HepG2 (cell line): ENCODE results near the gene STK11. TPM values are rescaled to one million over a fixed set of nuclear protein-coding genes. Genes with fewer than 3 reads are reported as not detected.

Experiments
- AHR ChIP-seq: IDR thresholded peaks from 2 replicates; pipeline ENCODE4 v1.6.1; 2018; ENCODE audit warnings: missing genetic modification reagents, missing compliant biosample characterization
- DR1 ChIP-seq: sonication (generic); formaldehyde crosslinking; IDR thresholded peaks from 2 replicates; pipeline ENCODE4 v1.8.0; 2021; ENCODE audit warnings: mild to moderate bottlenecking, missing genetic modification reagents, inconsistent platforms
- MAFG ChIP-seq: sonication (generic); formaldehyde crosslinking; IDR thresholded peaks from 2 replicates; pipeline ENCODE4 v1.5.1; 2020; ENCODE audit warnings: mild to moderate bottlenecking, missing genetic modification reagents
- NKX3-1 ChIP-seq: sonication (generic); formaldehyde crosslinking; IDR thresholded peaks from 2 replicates; pipeline ENCODE4 v1.5.0; 2020; ENCODE audit warnings: missing genetic modification reagents
- NPAS2 ChIP-seq: sonication (generic); formaldehyde crosslinking; IDR thresholded peaks from 2 replicates; pipeline ENCODE4 v1.8.0; 2022; ENCODE audit warnings: mild to moderate bottlenecking, missing genetic modification reagents, borderline replicate concordance
- NR2F6 ChIP-seq, 2 experiments: IDR thresholded peaks; 2 replicates each; pipeline ENCODE4 v1.6.1; 2016; ENCODE audit warnings: antibody characterized with exemption in 1 of 2, mild to moderate bottlenecking in 1 of 2
- PCBP1 ChIP-seq: fragments of 200-400 bp; formaldehyde crosslinking; IDR thresholded peaks from 2 replicates; pipeline ENCODE4 v1.6.1; 2017; ENCODE audit warnings: mild to moderate bottlenecking, low read depth, low read length, borderline replicate concordance
- SNAPC2 ChIP-seq: sonication (generic); formaldehyde crosslinking; IDR thresholded peaks from 2 replicates; pipeline ENCODE4 v1.8.1; 2022; ENCODE audit warnings: mild to moderate bottlenecking, missing genetic modification reagents
- TEAD3 ChIP-seq: optimal IDR thresholded peaks from 2 replicates; pipeline ENCODE3; 2016; ENCODE audit warnings: borderline replicate concordance
- ZBTB3 ChIP-seq: sonication (generic); formaldehyde crosslinking; IDR thresholded peaks from 2 replicates; pipeline ENCODE4 v1.4.0; 2020; ENCODE audit warnings: low read depth, mild to moderate bottlenecking, moderate library complexity, missing genetic modification reagents, borderline replicate concordance
- ZMAT5 ChIP-seq: sonication (generic); formaldehyde crosslinking; IDR thresholded peaks from 2 replicates; pipeline ENCODE4 v1.5.0; 2020; ENCODE audit warnings: mild to moderate bottlenecking, low read depth, missing genetic modification reagents, borderline replicate concordance
- ZNF501 ChIP-seq: sonication (generic); formaldehyde crosslinking; IDR thresholded peaks from 2 replicates; pipeline ENCODE4 v1.5.1; 2020; ENCODE audit warnings: mild to moderate bottlenecking, moderate library complexity, missing genetic modification reagents
- ZNF660 ChIP-seq: sonication (generic); formaldehyde crosslinking; IDR thresholded peaks from 2 replicates; pipeline ENCODE4 v1.5.1; 2020; ENCODE audit warnings: mild to moderate bottlenecking, low read depth, missing genetic modification reagents, borderline replicate concordance
- ZNF775 ChIP-seq: sonication (generic); formaldehyde crosslinking; IDR thresholded peaks from 2 replicates; pipeline ENCODE4 v1.4.0; 2020; ENCODE audit warnings: missing genetic modification reagents, mild to moderate bottlenecking, moderate library complexity, borderline replicate concordance
- ZNF83 ChIP-seq: sonication (generic); formaldehyde crosslinking; IDR thresholded peaks from 2 replicates; pipeline ENCODE4 v1.4.0; 2020; ENCODE audit warnings: missing genetic modification reagents, mild to moderate bottlenecking, borderline replicate concordance
- ZSCAN12 ChIP-seq: sonication (generic); formaldehyde crosslinking; IDR thresholded peaks from 2 replicates; pipeline ENCODE4 v1.9.0; 2021; ENCODE audit warnings: mild to moderate bottlenecking, missing genetic modification reagents
- polyA plus RNA-seq, 8 experiments: library from polyadenylated mRNA; depleted of rRNA in 3 of 8; stranded (reverse) in 7 of 8; unstranded in 1 of 8; fragments of >200 nt; fragmentation: Illumina TruSeq in 4 of 8; extraction: Trizol in 4 of 8; gene quantifications; 2 replicates each; pipeline versions ENCODE4 v1.2.1 to v1.2.3, GENCODE V29; 2011 to 2016; ENCODE audit warnings: low read depth in 4 of 8, missing spikeins in 1 of 8, mixed read lengths in 1 of 8; ENCODE audit not compliant: insufficient read depth in 1 of 8
- total RNA-seq, 5 experiments: library from RNA; depleted of rRNA; stranded (reverse); fragments of >200 nt; fragmentation: Illumina TruSeq; extraction: Trizol; gene quantifications; 2 replicates each; pipeline ENCODE4 v1.2.3, GENCODE V29; 2016; ENCODE audit warnings: low read depth in 1 of 5
- TF ChIP-seq, protein P1 (sequence below): sonication (generic); formaldehyde crosslinking; IDR thresholded peaks from 2 replicates; pipeline ENCODE4 v1.4.0; 2020; ENCODE audit warnings: missing genetic modification reagents
- TF ChIP-seq, protein P2 (sequence below): sonication (generic); formaldehyde crosslinking; IDR thresholded peaks from 2 replicates; pipeline ENCODE4 v1.4.0; 2020; ENCODE audit warnings: mild to moderate bottlenecking, missing genetic modification reagents
- TF ChIP-seq, protein P3 (sequence below): sonication (generic); formaldehyde crosslinking; IDR thresholded peaks from 2 replicates; pipeline ENCODE4 v1.8.0; 2022; ENCODE audit warnings: mild to moderate bottlenecking, missing genetic modification reagents; ENCODE audit not compliant: insufficient replicate concordance
- TF ChIP-seq, protein P4 (sequence below): sonication (generic); formaldehyde crosslinking; IDR thresholded peaks from 2 replicates; pipeline ENCODE4 v1.4.0; 2020; ENCODE audit warnings: missing genetic modification reagents

STK11 gene
- total and polyA plus RNA-seq, 2 of the 13 experiments (the other 11 are each of a cell fraction or from before 2014, with no cell fraction given) = 27.5 to 43.6 TPM

DNA sequence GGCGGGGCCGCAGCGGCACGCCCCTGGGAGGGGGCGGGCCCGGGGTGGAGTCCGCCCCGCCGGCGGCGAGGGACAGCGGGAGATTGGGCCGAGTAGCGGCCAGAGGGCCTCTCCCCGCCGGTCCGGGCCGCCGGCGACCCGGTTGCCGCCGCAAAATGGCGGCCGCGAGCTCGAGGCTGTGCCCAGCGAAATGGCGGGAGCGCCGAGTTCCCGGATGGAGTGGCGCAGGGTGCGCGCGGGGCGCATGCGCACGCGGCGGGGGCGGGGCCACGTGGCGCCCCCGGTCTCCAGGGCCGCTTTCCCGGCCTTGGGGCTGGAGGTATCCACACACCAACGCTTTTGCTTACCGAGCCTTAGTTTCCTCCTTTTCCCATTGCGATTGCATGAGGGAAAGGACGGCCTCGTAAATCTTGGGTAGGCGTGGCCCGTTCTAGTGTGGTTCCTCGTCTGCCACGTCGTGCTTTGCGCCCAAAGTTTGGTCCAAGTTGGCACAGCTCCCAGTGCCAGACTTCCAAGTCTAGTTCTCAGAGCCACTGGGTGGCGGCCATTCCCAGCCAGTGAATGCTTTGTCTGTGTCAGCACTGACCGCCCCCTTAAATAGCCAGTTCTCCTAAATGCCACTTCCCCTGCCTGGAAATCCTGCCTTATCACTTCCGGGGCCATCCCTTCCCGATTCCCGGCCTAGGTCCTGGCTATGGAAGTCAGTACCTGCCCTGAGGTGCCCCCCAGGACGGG is 64.1 kb downstream of the STK11 start (continued):
- TF ChIP-seq ZNF660 (CRISPR knock-in tag) = no peak
- no peak for TF ChIP-seq ZNF775
- 0 out of 2 replicates have a peak, but pooled peaks have one; percentile 26 for TF ChIP-seq DR1
- TF ChIP-seq AHR (CRISPR knock-in tag) = 0 out of 2 replicates have a peak, but pooled peaks have one; percentile 34
- TF ChIP-seq, protein P1, sequence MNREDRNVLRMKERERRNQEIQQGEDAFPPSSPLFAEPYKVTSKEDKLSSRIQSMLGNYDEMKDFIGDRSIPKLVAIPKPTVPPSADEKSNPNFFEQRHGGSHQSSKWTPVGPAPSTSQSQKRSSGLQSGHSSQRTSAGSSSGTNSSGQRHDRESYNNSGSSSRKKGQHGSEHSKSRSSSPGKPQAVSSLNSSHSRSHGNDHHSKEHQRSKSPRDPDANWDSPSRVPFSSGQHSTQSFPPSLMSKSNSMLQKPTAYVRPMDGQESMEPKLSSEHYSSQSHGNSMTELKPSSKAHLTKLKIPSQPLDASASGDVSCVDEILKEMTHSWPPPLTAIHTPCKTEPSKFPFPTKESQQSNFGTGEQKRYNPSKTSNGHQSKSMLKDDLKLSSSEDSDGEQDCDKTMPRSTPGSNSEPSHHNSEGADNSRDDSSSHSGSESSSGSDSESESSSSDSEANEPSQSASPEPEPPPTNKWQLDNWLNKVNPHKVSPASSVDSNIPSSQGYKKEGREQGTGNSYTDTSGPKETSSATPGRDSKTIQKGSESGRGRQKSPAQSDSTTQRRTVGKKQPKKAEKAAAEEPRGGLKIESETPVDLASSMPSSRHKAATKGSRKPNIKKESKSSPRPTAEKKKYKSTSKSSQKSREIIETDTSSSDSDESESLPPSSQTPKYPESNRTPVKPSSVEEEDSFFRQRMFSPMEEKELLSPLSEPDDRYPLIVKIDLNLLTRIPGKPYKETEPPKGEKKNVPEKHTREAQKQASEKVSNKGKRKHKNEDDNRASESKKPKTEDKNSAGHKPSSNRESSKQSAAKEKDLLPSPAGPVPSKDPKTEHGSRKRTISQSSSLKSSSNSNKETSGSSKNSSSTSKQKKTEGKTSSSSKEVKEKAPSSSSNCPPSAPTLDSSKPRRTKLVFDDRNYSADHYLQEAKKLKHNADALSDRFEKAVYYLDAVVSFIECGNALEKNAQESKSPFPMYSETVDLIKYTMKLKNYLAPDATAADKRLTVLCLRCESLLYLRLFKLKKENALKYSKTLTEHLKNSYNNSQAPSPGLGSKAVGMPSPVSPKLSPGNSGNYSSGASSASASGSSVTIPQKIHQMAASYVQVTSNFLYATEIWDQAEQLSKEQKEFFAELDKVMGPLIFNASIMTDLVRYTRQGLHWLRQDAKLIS (CRISPR knock-in tag) = no peak
- TF ChIP-seq, protein P2, sequence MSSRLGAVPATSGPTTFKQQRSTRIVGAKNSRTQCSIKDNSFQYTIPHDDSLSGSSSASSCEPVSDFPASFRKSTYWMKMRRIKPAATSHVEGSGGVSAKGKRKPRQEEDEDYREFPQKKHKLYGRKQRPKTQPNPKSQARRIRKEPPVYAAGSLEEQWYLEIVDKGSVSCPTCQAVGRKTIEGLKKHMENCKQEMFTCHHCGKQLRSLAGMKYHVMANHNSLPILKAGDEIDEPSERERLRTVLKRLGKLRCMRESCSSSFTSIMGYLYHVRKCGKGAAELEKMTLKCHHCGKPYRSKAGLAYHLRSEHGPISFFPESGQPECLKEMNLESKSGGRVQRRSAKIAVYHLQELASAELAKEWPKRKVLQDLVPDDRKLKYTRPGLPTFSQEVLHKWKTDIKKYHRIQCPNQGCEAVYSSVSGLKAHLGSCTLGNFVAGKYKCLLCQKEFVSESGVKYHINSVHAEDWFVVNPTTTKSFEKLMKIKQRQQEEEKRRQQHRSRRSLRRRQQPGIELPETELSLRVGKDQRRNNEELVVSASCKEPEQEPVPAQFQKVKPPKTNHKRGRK = peak; percentile 60; the same call in 1 of the 2 replicates
- no peak for TF ChIP-seq NKX3-1 (CRISPR knock-in tag)
- TF ChIP-seq SNAPC2 (CRISPR knock-in tag) = no peak
- TF ChIP-seq ZSCAN12 (CRISPR knock-in tag) = no peak; the same call in 1 of the 2 replicates
- TF ChIP-seq, protein P3, sequence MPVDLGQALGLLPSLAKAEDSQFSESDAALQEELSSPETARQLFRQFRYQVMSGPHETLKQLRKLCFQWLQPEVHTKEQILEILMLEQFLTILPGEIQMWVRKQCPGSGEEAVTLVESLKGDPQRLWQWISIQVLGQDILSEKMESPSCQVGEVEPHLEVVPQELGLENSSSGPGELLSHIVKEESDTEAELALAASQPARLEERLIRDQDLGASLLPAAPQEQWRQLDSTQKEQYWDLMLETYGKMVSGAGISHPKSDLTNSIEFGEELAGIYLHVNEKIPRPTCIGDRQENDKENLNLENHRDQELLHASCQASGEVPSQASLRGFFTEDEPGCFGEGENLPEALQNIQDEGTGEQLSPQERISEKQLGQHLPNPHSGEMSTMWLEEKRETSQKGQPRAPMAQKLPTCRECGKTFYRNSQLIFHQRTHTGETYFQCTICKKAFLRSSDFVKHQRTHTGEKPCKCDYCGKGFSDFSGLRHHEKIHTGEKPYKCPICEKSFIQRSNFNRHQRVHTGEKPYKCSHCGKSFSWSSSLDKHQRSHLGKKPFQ (CRISPR knock-in tag) = no peak
- TF ChIP-seq ZNF83 (CRISPR knock-in tag) = no peak
- TF ChIP-seq NR2F6 (IDR thresholded peaks at IDR 0.05) = no peak
- no peak for TF ChIP-seq NR2F6 (CRISPR knock-in tag; IDR thresholded peaks at IDR 0.05)
- no peak for TF ChIP-seq ZMAT5 (CRISPR knock-in tag)
- no peak for TF ChIP-seq TEAD3 (CRISPR knock-in tag)
- no peak for TF ChIP-seq NPAS2 (CRISPR knock-in tag)
- no peak for TF ChIP-seq ZNF501 (CRISPR knock-in tag)
- no peak for TF ChIP-seq MAFG
- TF ChIP-seq, protein P4, sequence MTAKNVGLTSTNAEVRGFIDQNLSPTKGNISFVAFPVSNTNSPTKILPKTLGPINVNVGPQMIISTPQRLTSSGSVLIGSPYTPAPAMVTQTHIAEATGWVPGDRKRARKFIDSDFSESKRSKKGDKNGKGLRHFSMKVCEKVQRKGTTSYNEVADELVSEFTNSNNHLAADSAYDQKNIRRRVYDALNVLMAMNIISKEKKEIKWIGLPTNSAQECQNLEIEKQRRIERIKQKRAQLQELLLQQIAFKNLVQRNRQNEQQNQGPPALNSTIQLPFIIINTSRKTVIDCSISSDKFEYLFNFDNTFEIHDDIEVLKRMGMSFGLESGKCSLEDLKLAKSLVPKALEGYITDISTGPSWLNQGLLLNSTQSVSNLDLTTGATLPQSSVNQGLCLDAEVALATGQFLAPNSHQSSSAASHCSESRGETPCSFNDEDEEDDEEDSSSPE (CRISPR knock-in tag) = peak; percentile 94
- TF ChIP-seq PCBP1 = no peak
- no peak; the same call in 1 of the 2 replicates for TF ChIP-seq ZBTB3 (CRISPR knock-in tag)
